ENCODE data around the gene SERPINA5. TPM values are rescaled to one million over a fixed set of nuclear protein-coding genes. Genes with fewer than 3 reads are reported as not detected.

Gene SERPINA5
- total RNA-seq (2022), result 2.2 and 2.6 TPM in 2 replicates
- percentile 23 among the genes with signal in this experiment for Bru-seq, nascent RNA
- BruChase-seq, experiment 1, labeled RNA remaining after a 2-hour chase, result percentile 21 among the genes with signal in this experiment
- BruChase-seq, experiment 2, labeled RNA remaining after a 6-hour chase, result percentile 34 among the genes with signal in this experiment
- long read RNA-seq, partial matches to known transcripts, result 0 of 4 reads
- long read RNA-seq, other reads (novel, unspliced or antisense), result 1 of 4 reads

GRCh38 chr14:94581127-94581999 lies at the start of gene SERPINA5:
Gene SERPINA5, plus strand, starts transcription at chr14:94581426. Its CDS starts 5,937 bp downstream, at chr14:94587363.
- Mint-ChIP-seq H3K27me3 (ENCODE audit: insufficient read depth, unreplicated experiment) (no peaks in the 10 kb centered on the region), H3K4me1 (ENCODE audit: low read depth, unreplicated experiment) (peaks cover 7% of the 10 kb centered on the region), H3K4me3 (ENCODE audit: unreplicated experiment) (no peak within 1 kb of the TSS), H3K27ac (ENCODE audit: unreplicated experiment) (no peak within 1 kb of the TSS), H3K9me3 (ENCODE audit: unreplicated experiment) (peaks cover 7% of the 10 kb centered on the region), H3K36me3 (ENCODE audit: insufficient read depth, unreplicated experiment) (no peaks in the 10 kb centered on the region)
- H3K27me3 ChIP-seq (replicated peaks; ENCODE audit: control insufficient read depth, insufficient read depth, low read length), result no peaks in the 10 kb centered on the region
- TF ChIP-seq CTCF (IDR thresholded peaks at IDR 0.05; ENCODE audit: insufficient read depth in 1 of 2, low read depth in 1 of 2, low read length in 1 of 2, severe bottlenecking in 1 of 2, unreplicated experiment in 1 of 2), result no peak
- H3K4me3 ChIP-seq (ENCODE audit: low read depth, low read length), result no peak within 1 kb of the TSS
- H3K9me3 ChIP-seq, result no peaks in the 10 kb centered on the region
- peak in 1 of 2 experiments; percentile 25 for DNase-seq
- POLR2A ChIA-PET, result no interaction called here
- no peaks in the 10 kb centered on the region for H3K36me3 ChIP-seq (ENCODE audit: control insufficient read depth, insufficient read depth, low read length)
- 0 out of 2 replicates have a peak, but pooled peaks cover 6% of the 10 kb centered on the region for H3K4me1 ChIP-seq
- intact Hi-C loops (cut with micrococcal nuclease; ENCODE audit: unreplicated experiment), result no loop called here
- BruUV-seq (replicated peaks), result no TSS peak
- CTCF ChIA-PET, result interaction anchor here (1.3 kb wide), 1 partner anchor 10 kb away, joined by 3 read pairs; no protein-coding TSS in a partner anchor

- Histone ChIP-seq H3K36me3 (ENCODE audit: control insufficient read depth, insufficient read depth, low read length) (no peaks in the 10 kb centered on the region), H3K9me3 (no peaks in the 10 kb centered on the region), H3K4me1 (no peaks in the 10 kb centered on the region), H3K27me3 (replicated peaks; ENCODE audit: control insufficient read depth, insufficient read depth, low read length) (no peaks in the 10 kb centered on the region), H3K4me3 (ENCODE audit: low read depth, low read length) (no peak overlapping the region)
- H3K27me3 Mint-ChIP-seq (ENCODE audit: insufficient read depth, unreplicated experiment), result peaks cover 2% of the 10 kb centered on the region
- no peaks in the 10 kb centered on the region for H3K9me3 Mint-ChIP-seq (ENCODE audit: unreplicated experiment)
- ChIA-PET CTCF (interaction anchor here (1.2 kb wide), 1 partner anchor 17 kb away, joined by 3 read pairs; no protein-coding TSS in a partner anchor), POLR2A (no interaction called here)
- no peak overlapping the region for H3K4me3 Mint-ChIP-seq (ENCODE audit: unreplicated experiment)
- H3K36me3 Mint-ChIP-seq (ENCODE audit: insufficient read depth, unreplicated experiment), result no peaks in the 10 kb centered on the region
- intact Hi-C loops (cut with micrococcal nuclease; ENCODE audit: unreplicated experiment), result no loop called here
- no peak overlapping the region for H3K27ac Mint-ChIP-seq (ENCODE audit: unreplicated experiment)
- H3K4me1 Mint-ChIP-seq (ENCODE audit: low read depth, unreplicated experiment), result no peaks in the 10 kb centered on the region
- no TSS peak for BruUV-seq (replicated peaks)
- no peak for TF ChIP-seq CTCF (IDR thresholded peaks at IDR 0.05; ENCODE audit: insufficient read depth in 1 of 2, low read depth in 1 of 2, low read length in 1 of 2, severe bottlenecking in 1 of 2, unreplicated experiment in 1 of 2)
- no peak for DNase-seq
Measured at GRCh38 chr14:94532447-94532846, 48.8 kb upstream of the SERPINA5 start.

GRCh38 chr14:94535506-94535905 lies 45.7 kb upstream of the SERPINA5 start:
- Histone ChIP-seq H3K4me3 (ENCODE audit: low read depth, low read length) (no peak overlapping the region), H3K27me3 (replicated peaks; ENCODE audit: control insufficient read depth, insufficient read depth, low read length) (no peaks in the 10 kb centered on the region), H3K4me1 (no peaks in the 10 kb centered on the region), H3K9me3 (no peaks in the 10 kb centered on the region), H3K36me3 (ENCODE audit: control insufficient read depth, insufficient read depth, low read length) (no peaks in the 10 kb centered on the region)
- Mint-ChIP-seq H3K4me1 (ENCODE audit: low read depth, unreplicated experiment) (no peaks in the 10 kb centered on the region), H3K27me3 (ENCODE audit: insufficient read depth, unreplicated experiment) (peaks cover 6% of the 10 kb centered on the region), H3K4me3 (ENCODE audit: unreplicated experiment) (no peak overlapping the region), H3K36me3 (ENCODE audit: insufficient read depth, unreplicated experiment) (no peaks in the 10 kb centered on the region), H3K27ac (ENCODE audit: unreplicated experiment) (no peak overlapping the region), H3K9me3 (ENCODE audit: unreplicated experiment) (no peaks in the 10 kb centered on the region)
- ChIA-PET CTCF (no interaction called here), POLR2A (no interaction called here)
- no peak for TF ChIP-seq CTCF (IDR thresholded peaks at IDR 0.05; ENCODE audit: insufficient read depth in 1 of 2, low read depth in 1 of 2, low read length in 1 of 2, severe bottlenecking in 1 of 2, unreplicated experiment in 1 of 2)
- intact Hi-C loops (cut with micrococcal nuclease; ENCODE audit: unreplicated experiment), result no loop called here
- no peak for DNase-seq
- BruUV-seq (replicated peaks), result no TSS peak
